ENCODE results near the gene SMARCD3. TPM values are rescaled to one million over a fixed set of nuclear protein-coding genes. Genes with fewer than 3 reads are reported as not detected.
A peak's percentile ranks its signal among the peaks of the same experiment; 100 is the strongest.

SMARCD3 gene
- total and polyA plus RNA-seq, 4 donors: 1.8 to 5.6 (median 2.1) TPM

DNA sequence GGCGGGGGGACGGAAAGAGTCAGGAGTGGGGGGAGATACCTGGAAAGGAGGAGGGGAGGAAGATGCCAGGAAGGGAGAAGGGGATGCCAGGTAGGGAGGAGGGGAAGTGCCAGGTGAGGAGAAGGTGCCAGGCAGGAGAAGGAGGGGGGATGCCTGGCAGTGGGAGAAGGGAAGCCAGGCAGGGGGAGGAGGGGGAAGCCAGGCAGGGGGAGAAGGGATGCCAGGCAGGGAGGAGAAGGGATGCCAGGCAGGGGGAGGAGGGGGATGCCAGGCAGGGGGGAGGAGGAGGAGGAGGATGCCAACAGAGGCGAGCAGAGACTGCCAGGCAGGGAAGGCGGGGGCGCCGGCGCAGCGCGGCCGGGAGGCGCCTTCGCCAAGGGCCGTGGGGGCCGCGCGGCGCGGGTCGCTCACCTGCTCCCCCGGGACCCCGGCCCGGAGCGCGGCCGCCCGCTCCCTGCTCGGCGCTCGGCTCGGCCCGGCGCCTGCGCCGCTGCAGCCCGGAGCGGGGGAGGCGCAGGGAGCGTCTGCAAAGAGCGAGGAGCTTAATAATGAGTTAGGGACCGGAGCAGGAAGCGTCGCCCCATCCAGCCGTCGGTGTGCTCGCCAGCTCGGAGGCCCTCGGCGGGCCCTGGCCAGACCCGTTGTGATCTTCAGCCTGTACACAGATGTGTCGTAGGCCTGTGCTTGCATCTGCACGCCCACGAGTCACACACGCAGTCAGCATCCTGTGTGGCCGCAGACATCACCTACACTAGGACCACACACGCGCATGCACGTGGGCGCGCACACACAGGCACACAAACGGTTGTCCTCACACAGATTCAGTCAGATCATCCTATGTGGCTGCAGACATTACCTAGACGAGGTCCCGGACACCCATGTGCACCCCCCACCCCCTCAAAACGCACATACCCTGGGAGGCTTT is 28.4 kb upstream of the SMARCD3 start:
- 6% methylated on average over 63 of the region's 63 CpGs for WGBS
- no peak for DNase-seq (ENCODE audit: low spot score)
- H3K9me3 ChIP-seq (ENCODE audit: control insufficient read depth in 4 of 4, low read length in 3 of 4): no peaks in the 10 kb centered on the region
- peaks cover 0 to 4% (median 0%) of the 10 kb centered on the region in 4 donors for H3K27me3 ChIP-seq (ENCODE audit: control insufficient read depth in 4 of 4, insufficient read depth in 4 of 4, low read length in 3 of 4)
- H3K27ac ChIP-seq (ENCODE audit: low read depth in 1 of 2, low read length in 2 of 2): no peak overlapping the region
- peak overlapping the region in 1 of 3 donors; percentile 63 for H3K4me3 ChIP-seq (ENCODE audit: low read depth in 1 of 3, low read length in 3 of 3)
- H3K36me3 ChIP-seq (ENCODE audit: control insufficient read depth in 4 of 4, insufficient read depth in 3 of 4, low read depth in 1 of 4, low read length in 3 of 4): no peaks in the 10 kb centered on the region
- no peak overlapping the region for H3K9ac ChIP-seq (ENCODE audit: low read depth in 1 of 2, low read length in 2 of 2)
- peaks cover 0 to 6% (median 0%) of the 10 kb centered on the region in 4 donors for H3K4me1 ChIP-seq (ENCODE audit: control insufficient read depth in 4 of 4, insufficient read depth in 4 of 4, low read length in 3 of 4)
- TF ChIP-seq NR2F2 (IDR thresholded peaks at IDR 0.05) (no peak), GABPA (IDR thresholded peaks at IDR 0.05 in 1 of 2, conservative IDR thresholded peaks at IDR 0.05 in 1 of 2) (no peak), TAF1 (conservative IDR thresholded peaks at IDR 0.05) (no peak), ZBTB33 (IDR thresholded peaks at IDR 0.05) (no peak), RXRA (IDR thresholded peaks at IDR 0.05) (no peak), ATF3 (IDR thresholded peaks at IDR 0.05) (no peak), YY1 (IDR thresholded peaks at IDR 0.05) (no peak), FOXA2 (IDR thresholded peaks at IDR 0.05) (no peak), EGR1 (IDR thresholded peaks at IDR 0.05; ENCODE audit: low read depth in 2 of 2) (no peak), RAD21 (IDR thresholded peaks at IDR 0.05) (no peak), HNF4G (IDR thresholded peaks at IDR 0.05) (no peak), HNF4A (conservative IDR thresholded peaks at IDR 0.05) (no peak), SP1 (IDR thresholded peaks at IDR 0.05) (no peak), FOXA1 (IDR thresholded peaks at IDR 0.05) (no peak)
- TF ChIP-seq, protein P1, sequence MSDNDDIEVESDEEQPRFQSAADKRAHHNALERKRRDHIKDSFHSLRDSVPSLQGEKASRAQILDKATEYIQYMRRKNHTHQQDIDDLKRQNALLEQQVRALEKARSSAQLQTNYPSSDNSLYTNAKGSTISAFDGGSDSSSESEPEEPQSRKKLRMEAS (IDR thresholded peaks at IDR 0.05): no peak

DNA sequence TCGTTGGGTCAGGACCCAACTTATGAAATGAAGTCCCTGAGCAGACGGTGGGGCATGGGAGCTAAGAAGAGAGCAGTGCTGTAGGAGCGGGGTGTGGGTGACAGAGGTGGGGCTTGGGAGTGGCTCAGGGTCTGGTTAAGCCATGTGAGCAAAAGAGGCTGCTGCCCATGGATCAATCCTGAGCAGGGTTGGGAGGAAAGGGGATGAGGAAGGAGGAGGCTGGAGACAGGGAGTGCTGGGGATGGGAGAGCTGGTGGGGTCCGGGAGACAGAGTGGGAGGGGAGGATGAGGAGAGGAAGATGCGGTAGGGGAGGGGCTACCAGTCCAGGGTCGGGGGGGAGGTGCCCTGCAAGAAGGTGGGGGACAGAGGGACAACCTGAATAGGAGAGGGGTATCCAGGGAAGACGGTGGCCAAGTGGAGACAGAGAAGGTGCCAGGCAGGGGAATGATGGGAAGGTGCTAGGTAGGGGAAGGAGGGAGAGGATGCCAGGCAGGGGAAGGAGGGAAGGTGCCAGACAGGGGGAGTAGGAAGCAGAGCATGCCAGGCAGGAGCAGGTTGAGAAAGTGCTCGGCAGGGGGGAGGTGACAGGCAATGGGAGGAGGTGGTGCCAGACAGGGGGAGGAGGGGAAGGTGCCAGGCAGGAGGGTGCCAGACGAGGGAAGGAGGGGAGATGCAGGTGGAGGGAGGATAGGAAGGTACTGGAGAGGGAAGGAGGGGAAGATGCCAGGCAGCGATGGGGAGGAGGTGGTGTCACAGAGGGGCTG is 27.5 kb upstream of the SMARCD3 start:
- no peak overlapping the region for H3K4me3 ChIP-seq (ENCODE audit: low read depth in 1 of 3, low read length in 3 of 3)
- no peak overlapping the region for H3K9ac ChIP-seq (ENCODE audit: low read depth in 1 of 2, low read length in 2 of 2)
- 32% methylated on average over 10 of the region's 10 CpGs for WGBS
- no peak for DNase-seq (ENCODE audit: low spot score)
- no peaks in the 10 kb centered on the region for H3K36me3 ChIP-seq (ENCODE audit: control insufficient read depth in 4 of 4, insufficient read depth in 3 of 4, low read depth in 1 of 4, low read length in 3 of 4)
- H3K9me3 ChIP-seq (ENCODE audit: control insufficient read depth in 4 of 4, low read length in 3 of 4): no peaks in the 10 kb centered on the region
- no peak overlapping the region for H3K27ac ChIP-seq (ENCODE audit: low read depth in 1 of 2, low read length in 2 of 2)
- peaks cover 0 to 4% (median 0%) of the 10 kb centered on the region in 4 donors for H3K27me3 ChIP-seq (ENCODE audit: control insufficient read depth in 4 of 4, insufficient read depth in 4 of 4, low read length in 3 of 4)
- peaks cover 0 to 6% (median 0%) of the 10 kb centered on the region in 4 donors for H3K4me1 ChIP-seq (ENCODE audit: control insufficient read depth in 4 of 4, insufficient read depth in 4 of 4, low read length in 3 of 4)
- TF ChIP-seq NR2F2 (IDR thresholded peaks at IDR 0.05) (no peak), RAD21 (IDR thresholded peaks at IDR 0.05) (no peak), FOXA1 (IDR thresholded peaks at IDR 0.05) (no peak), SP1 (IDR thresholded peaks at IDR 0.05) (no peak), GABPA (IDR thresholded peaks at IDR 0.05 in 1 of 2, conservative IDR thresholded peaks at IDR 0.05 in 1 of 2) (no peak), HNF4G (IDR thresholded peaks at IDR 0.05) (no peak), JUND (IDR thresholded peaks at IDR 0.05) (no peak), ATF3 (IDR thresholded peaks at IDR 0.05) (no peak), TAF1 (conservative IDR thresholded peaks at IDR 0.05) (no peak), HNF4A (conservative IDR thresholded peaks at IDR 0.05) (no peak), FOXA2 (IDR thresholded peaks at IDR 0.05) (no peak), YY1 (IDR thresholded peaks at IDR 0.05) (no peak), ZBTB33 (IDR thresholded peaks at IDR 0.05) (no peak), RXRA (IDR thresholded peaks at IDR 0.05) (no peak)
- TF ChIP-seq, protein P2, sequence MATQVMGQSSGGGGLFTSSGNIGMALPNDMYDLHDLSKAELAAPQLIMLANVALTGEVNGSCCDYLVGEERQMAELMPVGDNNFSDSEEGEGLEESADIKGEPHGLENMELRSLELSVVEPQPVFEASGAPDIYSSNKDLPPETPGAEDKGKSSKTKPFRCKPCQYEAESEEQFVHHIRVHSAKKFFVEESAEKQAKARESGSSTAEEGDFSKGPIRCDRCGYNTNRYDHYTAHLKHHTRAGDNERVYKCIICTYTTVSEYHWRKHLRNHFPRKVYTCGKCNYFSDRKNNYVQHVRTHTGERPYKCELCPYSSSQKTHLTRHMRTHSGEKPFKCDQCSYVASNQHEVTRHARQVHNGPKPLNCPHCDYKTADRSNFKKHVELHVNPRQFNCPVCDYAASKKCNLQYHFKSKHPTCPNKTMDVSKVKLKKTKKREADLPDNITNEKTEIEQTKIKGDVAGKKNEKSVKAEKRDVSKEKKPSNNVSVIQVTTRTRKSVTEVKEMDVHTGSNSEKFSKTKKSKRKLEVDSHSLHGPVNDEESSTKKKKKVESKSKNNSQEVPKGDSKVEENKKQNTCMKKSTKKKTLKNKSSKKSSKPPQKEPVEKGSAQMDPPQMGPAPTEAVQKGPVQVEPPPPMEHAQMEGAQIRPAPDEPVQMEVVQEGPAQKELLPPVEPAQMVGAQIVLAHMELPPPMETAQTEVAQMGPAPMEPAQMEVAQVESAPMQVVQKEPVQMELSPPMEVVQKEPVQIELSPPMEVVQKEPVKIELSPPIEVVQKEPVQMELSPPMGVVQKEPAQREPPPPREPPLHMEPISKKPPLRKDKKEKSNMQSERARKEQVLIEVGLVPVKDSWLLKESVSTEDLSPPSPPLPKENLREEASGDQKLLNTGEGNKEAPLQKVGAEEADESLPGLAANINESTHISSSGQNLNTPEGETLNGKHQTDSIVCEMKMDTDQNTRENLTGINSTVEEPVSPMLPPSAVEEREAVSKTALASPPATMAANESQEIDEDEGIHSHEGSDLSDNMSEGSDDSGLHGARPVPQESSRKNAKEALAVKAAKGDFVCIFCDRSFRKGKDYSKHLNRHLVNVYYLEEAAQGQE (IDR thresholded peaks at IDR 0.05): no peak
- TF ChIP-seq, protein P1 (IDR thresholded peaks at IDR 0.05): no peak
